GM12878 (cell line): Measurements from ENCODE around the gene CNGA4. TPM values are rescaled to one million over a fixed set of nuclear protein-coding genes. Genes with fewer than 3 reads are reported as not detected.

Experiments used
- ATAC-seq: fragments of 200-7000 bp; cut with Tn5 transposase; 3 replicates; pipeline ENCODE4 v1.9.1; 2020; ENCODE audit warnings: mild to moderate bottlenecking, moderate library complexity
- BruUV-seq: library from RNA; stranded (reverse); fragments of 400-500 nt; replicated peaks from 2 replicates; lab custom pipeline; 2021; lab: Mats Ljungman, UMichigan
- CTCF ChIA-PET: fragments of 300-600 bp; sonication (Branson Sonifier 250); formaldehyde crosslinking; extraction: SDS; loops from one replicate; lab custom pipeline; 2021; ENCODE audit warnings: inconsistent platforms; lab: Yijun Ruan, JAX
- POLR2A ChIA-PET: fragments of 350-600 bp; formaldehyde crosslinking; extraction: SDS; loops from one replicate; lab custom pipeline; 2021; ENCODE audit warnings: inconsistent platforms; lab: Charles Lee
- RAD21 ChIA-PET: fragments of 300-600 bp; sonication (Branson Sonifier 250); formaldehyde crosslinking; loops from one replicate; lab custom pipeline; 2023; ENCODE audit warnings: antibody characterized with exemption; ENCODE audit not compliant: unreplicated experiment; lab: Charles Lee
- SMC1A ChIA-PET: fragments of 300-600 bp; sonication (Branson Sonifier 250); formaldehyde crosslinking; loops from one replicate; lab custom pipeline; 2023; ENCODE audit not compliant: unreplicated experiment, uncharacterized antibody; lab: Charles Lee
- DNase-seq: peaks from one replicate; pipeline ENCODE4 v3.0.0-alpha.2; 2011; ENCODE audit warnings: low read depth, low spot score
- FAIRE-seq: peaks from 3 replicates; lab custom pipeline; 2011; peaks lifted over from hg19 to GRCh38; lab: Jason Lieb, UNC
- H2AFZ ChIP-seq: 2 replicates; pipeline ENCODE4 v1.6.0; 2011; ENCODE audit warnings: low read depth, low read length, control low read depth; ENCODE audit not compliant: control insufficient read depth
- H3K27ac ChIP-seq: 2 replicates; pipeline ENCODE4 v1.5.1; 2011; ENCODE audit warnings: control low read depth; ENCODE audit not compliant: control insufficient read depth, insufficient read depth
- H3K27me3 ChIP-seq, 2 experiments: replicated peaks in 1 of 2; 2 replicates each; pipeline versions ENCODE4 v1.6.0 to v1.6.1; 2011; ENCODE audit warnings: low read length in 1 of 2; ENCODE audit not compliant: control insufficient read depth in 2 of 2, insufficient read depth in 2 of 2
- H3K36me3 ChIP-seq, 2 experiments: 2 replicates each; pipeline ENCODE4 v1.5.1; 2011; ENCODE audit warnings: low read length in 1 of 2; ENCODE audit not compliant: control insufficient read depth in 2 of 2, insufficient read depth in 2 of 2
- H3K4me1 ChIP-seq: 2 replicates; pipeline ENCODE4 v1.6.1; 2011; ENCODE audit warnings: mild to moderate bottlenecking, low read length, moderate library complexity, mixed read lengths; ENCODE audit not compliant: control insufficient read depth, insufficient read depth
- H3K4me2 ChIP-seq: 2 replicates; pipeline ENCODE4 v1.6.0; 2011; ENCODE audit warnings: control low read depth; ENCODE audit not compliant: control insufficient read depth, insufficient read depth
- H3K4me3 ChIP-seq: fragments of 200-600 bp; sonication (generic); 2 replicates; pipeline ENCODE4 v1.5.1; 2016
- H3K79me2 ChIP-seq: 2 replicates; pipeline ENCODE4 v1.6.0; 2011; ENCODE audit warnings: low read length; ENCODE audit not compliant: control insufficient read depth, insufficient read depth
- H3K9ac ChIP-seq: 2 replicates; pipeline ENCODE4 v1.8.0; 2011; ENCODE audit warnings: low read length, control low read depth, mixed read lengths; ENCODE audit not compliant: control insufficient read depth, insufficient read depth
- H3K9me3 ChIP-seq: replicated peaks from 3 replicates; pipeline ENCODE4 v1.5.1; 2011; ENCODE audit warnings: mild to moderate bottlenecking, low read length; ENCODE audit not compliant: control insufficient read depth, insufficient read depth
- H4K20me1 ChIP-seq: 2 replicates; pipeline ENCODE4 v1.6.0; 2011; ENCODE audit not compliant: control insufficient read depth, insufficient read depth
- ESRRA ChIP-seq: IDR thresholded peaks from 2 replicates; pipeline ENCODE4 v1.6.1; 2012; ENCODE audit warnings: mild to moderate bottlenecking, low read length, improper control_type of control experiment
- HDAC2 ChIP-seq: fragments of 200-600 bp; sonication (generic); IDR thresholded peaks from 2 replicates; pipeline ENCODE4 v1.6.1; 2017
- HDGF ChIP-seq: fragments of 450-650 bp; IDR thresholded peaks from 2 replicates; pipeline ENCODE4 v1.6.1; 2016; ENCODE audit warnings: antibody characterized with exemption
- IKZF1 ChIP-seq: fragments of 450-650 bp; conservative IDR thresholded peaks from 2 replicates; pipeline ENCODE4 v1.6.1; 2017; ENCODE audit warnings: antibody characterized with exemption, mild to moderate bottlenecking
- NKRF ChIP-seq: fragments of 450-650 bp; conservative IDR thresholded peaks from 2 replicates; pipeline ENCODE4 v1.6.1; 2017; ENCODE audit warnings: mild to moderate bottlenecking, moderate library complexity
- ZBTB33 ChIP-seq: fragments of 450-650 bp; IDR thresholded peaks from 2 replicates; pipeline ENCODE4 v1.6.1; 2017; ENCODE audit warnings: mild to moderate bottlenecking
- ZBTB40 ChIP-seq: fragments of 450-650 bp; IDR thresholded peaks from 2 replicates; pipeline ENCODE4 v1.6.1; 2016; ENCODE audit warnings: mild to moderate bottlenecking, moderate library complexity, borderline replicate concordance
- ZNF592 ChIP-seq: fragments of 450-650 bp; IDR thresholded peaks from 2 replicates; pipeline ENCODE4 v1.6.1; 2017; ENCODE audit warnings: mild to moderate bottlenecking, moderate library complexity
- ZSCAN29 ChIP-seq: fragments of 450-650 bp; IDR thresholded peaks from 2 replicates; pipeline ENCODE4 v1.6.1; 2017; ENCODE audit warnings: mild to moderate bottlenecking, moderate library complexity
- WGBS: methylation state at CpG from one replicate; pipeline ENCODE4 v1.1.6; 2016; ENCODE audit warnings: low lambda C conversion rate; ENCODE audit not compliant: insufficient replicate concordance, insufficient coverage; ENCODE audit errors: missing lambda C conversion rate; 5-methylcytosine and 5-hydroxymethylcytosine counted together
- in situ Hi-C: fragments of 300-500 bp; cut with MboI; formaldehyde crosslinking; loops from 9 replicates; pipeline ENCODE4 v1.14.3; 2018; ENCODE audit warnings: mixed read lengths
- intact Hi-C: fragments of 100-400 bp; cut with micrococcal nuclease; formaldehyde crosslinking; loops from one replicate; pipeline ENCODE4 v1.14.2; 2022; ENCODE audit not compliant: unreplicated experiment
- polyA plus RNA-seq, 11 experiments: library from polyadenylated mRNA; depleted of rRNA in 4 of 11; unstranded in 6 of 11; stranded (reverse) in 5 of 11; fragments of >200 nt; fragmentation: Nextera tagmentation in 4 of 11; fragmentation: Illumina TruSeq in 1 of 11; extraction: Ambion mirVana in 4 of 11; extraction: Trizol in 1 of 11; gene quantifications; 1 replicate in 1 of 11; 2 replicates in 10 of 11; pipeline versions ENCODE4 v1.2.1 to v1.2.3, GENCODE V29; 2011 to 2016; ENCODE audit warnings: inconsistent platforms in 2 of 11, missing spikeins in 2 of 11, low read depth in 1 of 11
- total RNA-seq, 4 experiments: library from RNA; depleted of rRNA in 3 of 4; stranded (reverse); fragments of >200 nt in 3 of 4; fragmentation: Illumina TruSeq in 1 of 4; extraction: Trizol in 1 of 4; gene quantifications; 2 replicates each; pipeline versions ENCODE4 v1.2.1 to v1.2.3, GENCODE V29; 2013 to 2021

CNGA4 gene
- total and polyA plus RNA-seq, 10 of the 15 experiments (the other 5 are each of a cell fraction or from before 2014, with no cell fraction given): 0.05 to 0.26 (median 0.07) TPM; not detected in 5

GRCh38 chr11:6269994-6270393 lies 31.1 kb downstream of the CNGA4 start:
- Histone ChIP-seq H2AFZ (no peak overlapping the region), H3K9me3 (no peaks in the 10 kb centered on the region), H3K27ac (no peak overlapping the region), H3K4me1 (no peaks in the 10 kb centered on the region), H3K9ac (no peak overlapping the region), H4K20me1 (no peaks in the 10 kb centered on the region), H3K4me3 (no peak overlapping the region), H3K27me3 (no peaks in the 10 kb centered on the region; a peak in 1 of 4 replicates), H3K79me2 (no peaks in the 10 kb centered on the region), H3K36me3 (no peaks in the 10 kb centered on the region), H3K4me2 (no peak overlapping the region)
- ChIA-PET RAD21 (no interaction called here), POLR2A (interaction anchor here (0.6 kb wide), 1 partner anchor 90 kb away, joined by 3 read pairs; no protein-coding TSS in a partner anchor), SMC1A (no interaction called here), CTCF (interaction anchor here (1.0 kb wide), 2 partner anchors 19 to 83 kb away, joined by 3 to 5 read pairs; no protein-coding TSS in a partner anchor)
- 69% methylated on average over 22 of the region's 24 CpGs for WGBS
- no peak for TF ChIP-seq ZBTB40
- TF ChIP-seq ZBTB33: no peak
- TF ChIP-seq IKZF1: no peak
- no peak for TF ChIP-seq ZNF592
- TF ChIP-seq ESRRA: no peak
- TF ChIP-seq HDGF: no peak
- no peak for TF ChIP-seq ZSCAN29
- TF ChIP-seq HDAC2: no peak
- TF ChIP-seq NKRF: no peak
- in situ Hi-C loops: no loop called here
- intact Hi-C loops: no loop called here
- FAIRE-seq (no peak), ATAC-seq (no peak; the same call in 2 of the 3 replicates), DNase-seq (no peak)
- BruUV-seq: no TSS peak
